Loucy (cell line): ENCODE data around the gene GPR137.
"Not testable (repeated sequence)": the region's sequence is repeated elsewhere in the genome, so short reads cannot be mapped to it uniquely, and the experiment has no call there.

Experiments
- H2AFZ ChIP-seq: fragments of 200-600 bp; sonication (generic); 2 replicates; pipeline ENCODE4 v1.6.0; 2016; ENCODE audit warnings: antibody characterized with exemption, mild to moderate bottlenecking, low read length, moderate library complexity
- H3F3A ChIP-seq: fragments of 200-600 bp; 2 replicates; pipeline ENCODE4 v1.6.0; 2016; ENCODE audit warnings: antibody characterized with exemption, low read depth, mild to moderate bottlenecking
- H3K27me3 ChIP-seq: fragments of 200-600 bp; sonication (generic); 2 replicates; pipeline ENCODE4 v1.6.1; 2014; ENCODE audit warnings: low read length, mild to moderate bottlenecking; ENCODE audit not compliant: insufficient read depth, poor library complexity, severe bottlenecking
- H3K36me3 ChIP-seq: fragments of 200-600 bp; sonication (generic); 2 replicates; pipeline ENCODE4 v1.6.1; 2016; ENCODE audit warnings: low read length; ENCODE audit not compliant: insufficient read depth
- H3K4me1 ChIP-seq: fragments of 200-600 bp; sonication (generic); 2 replicates; pipeline ENCODE4 v1.5.1; 2014; ENCODE audit warnings: low read length, mild to moderate bottlenecking; ENCODE audit not compliant: insufficient read depth, poor library complexity, severe bottlenecking
- H3K4me2 ChIP-seq: fragments of 200-600 bp; sonication (generic); 2 replicates; pipeline ENCODE4 v1.6.0; 2014; ENCODE audit warnings: antibody characterized with exemption, low read length, low read depth, mild to moderate bottlenecking; ENCODE audit not compliant: poor library complexity, severe bottlenecking
- H3K4me3 ChIP-seq: fragments of 200-600 bp; sonication (generic); 2 replicates; pipeline ENCODE4 v1.5.1; 2014; ENCODE audit warnings: low read length, mild to moderate bottlenecking, mixed read lengths; ENCODE audit not compliant: poor library complexity, severe bottlenecking
- H3K79me2 ChIP-seq: fragments of 200-600 bp; sonication (generic); 2 replicates; pipeline ENCODE4 v1.6.1; 2014; ENCODE audit warnings: low read length; ENCODE audit not compliant: insufficient read depth
- H3K9ac ChIP-seq: fragments of 200-600 bp; sonication (generic); 2 replicates; pipeline ENCODE4 v1.6.0; 2014; ENCODE audit warnings: mild to moderate bottlenecking, low read depth, low read length, moderate library complexity; ENCODE audit not compliant: poor library complexity, severe bottlenecking
- H3K9me2 ChIP-seq: fragments of 200-600 bp; sonication (generic); replicated peaks from 2 replicates; pipeline ENCODE4 v1.6.1; 2016; ENCODE audit warnings: low read depth, low read length, mixed read lengths
- H3K9me3 ChIP-seq: fragments of 200-600 bp; sonication (generic); 2 replicates; pipeline ENCODE4 v1.6.1; 2014; ENCODE audit warnings: mild to moderate bottlenecking, antibody characterized with exemption, low read length, low read depth; ENCODE audit not compliant: insufficient read depth
- H4K20me1 ChIP-seq: fragments of 200-600 bp; sonication (generic); 2 replicates; pipeline ENCODE4 v1.6.0; 2014; ENCODE audit warnings: antibody characterized with exemption, low read length, mild to moderate bottlenecking; ENCODE audit not compliant: insufficient read depth, poor library complexity, severe bottlenecking
- CTCF ChIP-seq: fragments of 200-600 bp; sonication (generic); conservative IDR thresholded peaks from 2 replicates; pipeline ENCODE4 v1.5.1; 2014; ENCODE audit warnings: mild to moderate bottlenecking, antibody characterized with exemption, low read length
- EZH2phosphoT487 ChIP-seq: fragments of 200-600 bp; IDR thresholded peaks from 2 replicates; pipeline ENCODE4 v1.6.1; 2018; ENCODE audit warnings: antibody characterized with exemption, mild to moderate bottlenecking, moderate library complexity, borderline replicate concordance

The GPR137 gene

DNA sequence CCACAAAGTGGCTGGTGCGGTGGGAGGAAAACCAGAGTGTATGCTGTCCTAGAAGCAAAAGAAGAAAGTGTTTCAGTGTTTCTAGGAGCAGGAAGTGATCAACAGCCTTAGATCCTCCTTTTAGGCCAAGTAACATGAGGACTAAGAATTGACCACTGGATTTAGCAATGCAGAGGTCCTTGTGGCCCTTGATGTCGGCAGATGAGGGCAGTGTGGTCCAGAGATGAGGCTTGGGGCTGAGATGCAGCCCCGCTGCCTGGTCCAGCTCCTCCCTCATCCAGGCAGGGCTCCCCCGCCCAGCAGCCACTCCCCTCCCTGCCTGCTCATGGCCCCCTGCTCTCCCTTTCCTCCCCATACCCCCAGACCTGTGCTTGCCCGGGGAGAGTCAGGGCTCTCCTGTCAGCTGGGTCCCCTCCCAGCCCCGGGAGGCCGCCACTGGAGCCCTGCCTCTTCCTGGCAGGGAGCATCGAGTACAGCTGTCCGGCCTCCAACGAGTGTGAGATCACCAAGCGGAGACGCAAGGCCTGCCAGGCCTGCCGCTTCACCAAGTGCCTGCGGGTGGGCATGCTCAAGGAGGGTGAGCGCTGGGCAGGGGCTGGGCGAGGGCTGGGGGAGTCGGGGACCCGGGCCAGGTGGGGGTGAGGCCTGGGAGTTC, 28.0 kb downstream of the GPR137 start:
- Histone ChIP-seq H3K4me3 (no peak overlapping the region), H3K4me1 (peaks cover 3% of the 10 kb centered on the region), H3K79me2 (peaks cover 39% of the 10 kb centered on the region; the same call in 1 of the 2 replicates), H3K9me2 (no peaks in the 10 kb centered on the region), H4K20me1 (peaks cover 12% of the 10 kb centered on the region), H3K27me3 (no peaks in the 10 kb centered on the region), H3K4me2 (no peak overlapping the region), H3K9ac (no peak overlapping the region), H3K9me3 (no peaks in the 10 kb centered on the region), H2AFZ (no peak overlapping the region), H3F3A (peaks cover 7% of the 10 kb centered on the region; the same call in 1 of the 2 replicates), H3K36me3 (peaks cover 7% of the 10 kb centered on the region; the same call in 1 of the 2 replicates)
- TF ChIP-seq CTCF, result no peak
- no peak for TF ChIP-seq EZH2phosphoT487

GRCh38 chr11:64314146-64314804, 28.6 kb downstream of the GPR137 start:
- Histone ChIP-seq H3K9me3 (no peaks in the 10 kb centered on the region), H3K4me2 (no peak overlapping the region), H3K27me3 (no peaks in the 10 kb centered on the region), H3K9ac (no peak overlapping the region), H4K20me1 (peaks cover 12% of the 10 kb centered on the region), H3K4me3 (no peak overlapping the region), H3K4me1 (peaks cover 8% of the 10 kb centered on the region), H3F3A (peaks cover 7% of the 10 kb centered on the region; the same call in 1 of the 2 replicates), H3K79me2 (peaks cover 45% of the 10 kb centered on the region), H2AFZ (no peak overlapping the region), H3K36me3 (peaks cover 7% of the 10 kb centered on the region; the same call in 1 of the 2 replicates), H3K9me2 (no peaks in the 10 kb centered on the region)
- TF ChIP-seq CTCF (peak; percentile 29; the same call in 1 of the 2 replicates), EZH2phosphoT487 (no peak)

DNA sequence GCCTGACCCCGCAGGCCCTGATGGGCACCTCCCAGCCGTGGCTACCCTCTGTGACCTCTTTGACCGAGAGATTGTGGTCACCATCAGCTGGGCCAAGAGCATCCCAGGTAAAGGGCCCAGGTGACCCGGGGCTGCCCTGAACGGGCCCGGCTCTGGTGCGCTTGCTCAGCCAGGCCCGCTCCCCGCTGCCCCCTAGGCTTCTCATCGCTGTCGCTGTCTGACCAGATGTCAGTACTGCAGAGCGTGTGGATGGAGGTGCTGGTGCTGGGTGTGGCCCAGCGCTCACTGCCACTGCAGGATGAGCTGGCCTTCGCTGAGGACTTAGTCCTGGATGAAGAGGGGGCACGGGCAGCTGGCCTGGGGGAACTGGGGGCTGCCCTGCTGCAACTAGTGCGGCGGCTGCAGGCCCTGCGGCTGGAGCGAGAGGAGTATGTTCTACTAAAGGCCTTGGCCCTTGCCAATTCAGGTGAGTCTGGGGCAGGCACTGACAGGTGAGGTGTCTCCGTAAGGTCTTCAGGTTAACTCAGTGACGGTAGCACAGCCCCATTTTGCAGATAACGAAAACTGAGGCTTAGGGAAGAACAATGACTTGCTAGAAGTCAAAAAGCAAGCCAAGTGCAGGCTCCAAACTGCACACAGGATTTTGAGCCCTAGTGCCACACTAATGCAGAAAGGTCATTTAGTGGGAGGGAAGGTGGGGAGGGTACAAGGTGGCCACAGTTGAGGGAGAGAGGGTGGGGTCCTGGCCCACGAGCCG, 29.3 kb downstream of the GPR137 start:
- Histone ChIP-seq H3K27me3 (no peaks in the 10 kb centered on the region), H3K9ac (no peak overlapping the region), H3K4me3 (no peak overlapping the region), H2AFZ (no peak overlapping the region), H3K4me2 (no peak overlapping the region), H3F3A (peaks cover 7% of the 10 kb centered on the region; the same call in 1 of the 2 replicates), H3K4me1 (peaks cover 12% of the 10 kb centered on the region), H3K9me2 (no peaks in the 10 kb centered on the region), H3K36me3 (peaks cover 7% of the 10 kb centered on the region; the same call in 1 of the 2 replicates), H4K20me1 (peaks cover 12% of the 10 kb centered on the region), H3K9me3 (no peaks in the 10 kb centered on the region), H3K79me2 (peaks cover 52% of the 10 kb centered on the region)
- no peak for TF ChIP-seq CTCF
- TF ChIP-seq EZH2phosphoT487, result no peak

- not testable (repeated sequence) for H2AFZ ChIP-seq, H3F3A ChIP-seq, H3K9me2 ChIP-seq, H3K27me3 ChIP-seq, H3K9me3 ChIP-seq, H3K36me3 ChIP-seq
- H4K20me1 ChIP-seq, result peaks cover 11% of the 10 kb centered on the region
- peaks cover 53% of the 10 kb centered on the region for H3K79me2 ChIP-seq
- H3K4me1 ChIP-seq, result peaks cover 17% of the 10 kb centered on the region
- H3K9ac ChIP-seq, result peak overlapping the region; percentile 77
- H3K4me3 ChIP-seq, result peak overlapping the region; percentile 72
- H3K4me2 ChIP-seq, result peak overlapping the region; percentile 57
Measured at GRCh38 chr11:64315667-64316526, 30.2 kb downstream of the GPR137 start.
